Adipocyte (in vitro differentiated cells): Measurements from ENCODE around the gene SELENOS.

Source experiments
- DNase-seq: peaks from one replicate; pipeline ENCODE4 v3.0.0-alpha.2; 2015; ENCODE audit warnings: low read depth
- H3K27me3 ChIP-seq: replicated peaks from 2 replicates; pipeline ENCODE4 v1.7.0; 2013; ENCODE audit warnings: mild to moderate bottlenecking, low read length, moderate library complexity; ENCODE audit not compliant: control insufficient read depth, insufficient read depth
- H3K36me3 ChIP-seq: 2 replicates; pipeline ENCODE4 v1.7.0; 2013; ENCODE audit warnings: low read length, mild to moderate bottlenecking, moderate library complexity; ENCODE audit not compliant: control insufficient read depth, insufficient read depth, severe bottlenecking
- H3K4me1 ChIP-seq: 2 replicates; pipeline ENCODE4 v1.7.0; 2013; ENCODE audit warnings: mild to moderate bottlenecking, low read length, moderate library complexity; ENCODE audit not compliant: control insufficient read depth, insufficient read depth
- H3K4me3 ChIP-seq: 2 replicates; pipeline ENCODE4 v1.7.0; 2013; ENCODE audit warnings: mild to moderate bottlenecking, low read length, moderate library complexity
- H3K9ac ChIP-seq: 2 replicates; pipeline ENCODE4 v1.7.0; 2013; ENCODE audit warnings: mild to moderate bottlenecking, low read length, moderate library complexity
- H3K9me3 ChIP-seq: 2 replicates; pipeline ENCODE4 v1.7.0; 2013; ENCODE audit warnings: mild to moderate bottlenecking, low read length, moderate library complexity; ENCODE audit not compliant: control insufficient read depth

Gene SELENOS

GRCh38 chr15:101267320-101268104, 9.8 kb downstream of the SELENOS start:
- peak overlapping the region; percentile 33 for H3K4me3 ChIP-seq
- no peaks in the 10 kb centered on the region for H3K27me3 ChIP-seq
- peaks cover 36% of the 10 kb centered on the region for H3K4me1 ChIP-seq
- H3K9me3 ChIP-seq: no peaks in the 10 kb centered on the region
- peaks cover 36% of the 10 kb centered on the region for H3K36me3 ChIP-seq
- no peak for DNase-seq
- peak overlapping the region; percentile 42 for H3K9ac ChIP-seq

- Histone ChIP-seq H3K9ac (peak overlapping the region; percentile 42), H3K36me3 (peaks cover 28% of the 10 kb centered on the region), H3K27me3 (no peaks in the 10 kb centered on the region), H3K4me1 (peaks cover 36% of the 10 kb centered on the region), H3K9me3 (no peaks in the 10 kb centered on the region), H3K4me3 (peak overlapping the region; percentile 33)
- DNase-seq: no peak
Observed at GRCh38 chr15:101266787-101267186, 10.5 kb downstream of the SELENOS start.

GRCh38 chr15:101266034-101266433, 11.3 kb downstream of the SELENOS start:
- Histone ChIP-seq H3K27me3 (no peaks in the 10 kb centered on the region), H3K9me3 (no peaks in the 10 kb centered on the region), H3K9ac (no peak overlapping the region), H3K36me3 (peaks cover 21% of the 10 kb centered on the region), H3K4me3 (no peak overlapping the region), H3K4me1 (peaks cover 36% of the 10 kb centered on the region)
- no peak for DNase-seq

GRCh38 chr15:101264911-101265641, 12.2 kb downstream of the SELENOS start:
- no peak overlapping the region for H3K9ac ChIP-seq
- H3K4me3 ChIP-seq: no peak overlapping the region
- peaks cover 11% of the 10 kb centered on the region for H3K36me3 ChIP-seq
- no peak for DNase-seq
- H3K4me1 ChIP-seq: peaks cover 36% of the 10 kb centered on the region
- no peaks in the 10 kb centered on the region for H3K9me3 ChIP-seq
- H3K27me3 ChIP-seq: no peaks in the 10 kb centered on the region

GRCh38 chr15:101264011-101264410, 13.3 kb downstream of the SELENOS start:
- H3K9ac ChIP-seq: no peak overlapping the region
- peaks cover under 1% of the 10 kb centered on the region for H3K36me3 ChIP-seq
- no peak overlapping the region for H3K4me3 ChIP-seq
- H3K27me3 ChIP-seq: no peaks in the 10 kb centered on the region
- no peaks in the 10 kb centered on the region for H3K9me3 ChIP-seq
- H3K4me1 ChIP-seq: peaks cover 36% of the 10 kb centered on the region
- no peak for DNase-seq

DNA sequence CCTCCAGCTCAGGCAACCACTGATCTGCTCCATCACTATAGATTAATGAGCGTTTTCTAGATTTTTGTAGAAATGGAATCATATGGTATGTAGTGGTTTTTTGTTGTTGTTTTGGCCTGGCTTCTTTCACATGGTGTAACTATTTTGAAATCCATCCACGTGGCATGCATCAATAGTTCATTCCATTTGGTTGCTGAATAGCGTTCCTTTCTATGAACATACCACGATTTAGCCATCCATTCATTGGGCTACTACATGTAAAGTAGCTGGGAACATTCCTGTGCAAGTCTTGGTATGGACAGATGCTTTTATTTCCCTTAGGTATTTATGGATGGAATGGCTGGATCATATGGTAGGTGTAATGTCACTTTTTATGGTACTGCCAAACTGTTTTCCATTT, 14.7 kb downstream of the SELENOS start:
- no peaks in the 10 kb centered on the region for H3K36me3 ChIP-seq
- H3K4me1 ChIP-seq: peaks cover 35% of the 10 kb centered on the region
- DNase-seq: no peak
- H3K9me3 ChIP-seq: no peaks in the 10 kb centered on the region
- H3K9ac ChIP-seq: no peak overlapping the region
- H3K4me3 ChIP-seq: no peak overlapping the region
- H3K27me3 ChIP-seq: no peaks in the 10 kb centered on the region

- H3K36me3 ChIP-seq: no peaks in the 10 kb centered on the region
- no peaks in the 10 kb centered on the region for H3K27me3 ChIP-seq
- peak; percentile 89 for DNase-seq
- no peak overlapping the region for H3K4me3 ChIP-seq
- H3K4me1 ChIP-seq: peaks cover 5% of the 10 kb centered on the region
- no peak overlapping the region for H3K9ac ChIP-seq
- no peaks in the 10 kb centered on the region for H3K9me3 ChIP-seq
Observed at GRCh38 chr15:101258238-101259144, 18.8 kb downstream of the SELENOS start.

DNA sequence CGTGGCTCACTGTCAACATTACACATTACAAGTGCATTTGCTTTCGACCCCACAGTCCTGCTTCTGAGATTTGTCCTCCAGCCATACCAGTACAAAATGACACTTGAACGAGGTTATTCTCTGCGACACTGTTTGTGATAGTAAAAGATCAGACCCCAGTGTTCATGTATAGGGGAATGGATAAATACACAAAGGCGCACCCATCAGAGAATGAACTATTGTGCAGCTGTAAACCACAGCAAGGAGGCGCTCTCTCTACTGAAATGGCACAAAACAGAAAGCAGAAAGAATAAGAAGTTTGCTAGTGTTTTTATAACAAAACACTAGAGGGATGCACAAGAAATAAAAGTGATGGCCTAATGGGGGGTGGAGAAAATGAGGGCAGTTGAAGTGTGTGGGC, 20.5 kb downstream of the SELENOS start:
- no peak overlapping the region for H3K9ac ChIP-seq
- DNase-seq: no peak

DNA sequence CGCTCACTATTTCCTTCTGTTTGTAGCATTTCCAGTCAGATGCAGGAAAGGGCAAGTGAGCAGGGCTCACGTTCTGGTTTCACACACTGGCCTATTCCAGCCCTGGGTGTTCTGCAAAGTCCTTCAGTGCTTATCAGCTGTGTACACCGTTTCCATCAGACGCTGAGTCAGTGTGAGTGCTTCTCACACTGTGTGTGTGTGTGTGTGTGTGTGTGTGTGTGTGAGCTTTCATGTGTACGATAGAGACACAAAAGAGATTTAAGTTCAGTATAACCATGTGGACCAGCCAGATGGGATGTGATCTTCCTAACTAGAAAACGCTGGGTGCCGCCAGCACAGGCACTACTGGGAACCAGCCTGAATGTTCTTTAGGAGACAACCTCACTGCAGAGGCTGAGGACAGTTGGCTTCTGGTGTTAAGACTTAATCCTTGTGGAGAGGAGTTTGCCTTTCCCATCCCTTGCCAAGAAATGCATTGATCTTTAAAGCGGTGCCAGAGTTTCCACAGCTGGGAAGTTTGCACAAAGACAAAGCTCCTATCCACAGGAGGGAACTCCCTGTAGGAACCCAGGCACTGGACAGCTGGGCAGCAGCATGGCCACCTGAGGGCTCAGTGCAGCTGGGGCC, 21.6 kb downstream of the SELENOS start:
- no peak overlapping the region for H3K9ac ChIP-seq
- no peak overlapping the region for H3K4me3 ChIP-seq
- H3K27me3 ChIP-seq: no peaks in the 10 kb centered on the region
- H3K4me1 ChIP-seq: peaks cover 11% of the 10 kb centered on the region
- no peak for DNase-seq
- no peaks in the 10 kb centered on the region for H3K36me3 ChIP-seq
- no peaks in the 10 kb centered on the region for H3K9me3 ChIP-seq

More for the DNA sequence above, 20.5 kb downstream of the SELENOS start:
- peaks cover 11% of the 10 kb centered on the region for H3K4me1 ChIP-seq
- H3K9me3 ChIP-seq: no peaks in the 10 kb centered on the region
- H3K4me3 ChIP-seq: no peak overlapping the region
- H3K27me3 ChIP-seq: no peaks in the 10 kb centered on the region
- H3K36me3 ChIP-seq: no peaks in the 10 kb centered on the region

GRCh38 chr15:101255051-101255395, 22.3 kb downstream of the SELENOS start:
- H3K4me3 ChIP-seq: no peak overlapping the region
- DNase-seq: no peak
- H3K4me1 ChIP-seq: peaks cover 13% of the 10 kb centered on the region
- H3K9ac ChIP-seq: no peak overlapping the region
- no peaks in the 10 kb centered on the region for H3K27me3 ChIP-seq
- no peaks in the 10 kb centered on the region for H3K36me3 ChIP-seq
- H3K9me3 ChIP-seq: no peaks in the 10 kb centered on the region
